HL-60 (cell line): Measurements from ENCODE around the gene ZBTB43.

Source experiments
- CTCF ChIP-seq: IDR thresholded peaks from one replicate; pipeline ENCODE4 v1.5.1; 2011; ENCODE audit warnings: low read length, control low read depth, inconsistent platforms; ENCODE audit not compliant: insufficient read depth
- GABPA ChIP-seq: IDR thresholded peaks from 2 replicates; pipeline ENCODE4 v1.6.1; 2012; ENCODE audit warnings: low read depth
- POLR2AphosphoS5 ChIP-seq: IDR thresholded peaks from 2 replicates; pipeline ENCODE4 v1.6.1; 2012; ENCODE audit warnings: low read depth
- REST ChIP-seq: IDR thresholded peaks from 2 replicates; pipeline ENCODE4 v1.6.1; 2012; ENCODE audit warnings: low read depth; ENCODE audit not compliant: insufficient replicate concordance

- no peak for TF ChIP-seq CTCF
- no peak for TF ChIP-seq POLR2AphosphoS5
- TF ChIP-seq GABPA = no peak
- no peak for TF ChIP-seq REST
Observed at GRCh38 chr9:126886034-126886822, 81.4 kb downstream of the ZBTB43 start.
